ENCODE results near the gene MTCH2. TPM values are rescaled to one million over a fixed set of nuclear protein-coding genes. Genes with fewer than 3 reads are reported as not detected.

MTCH2 gene
- total RNA-seq, 1 donor from 2014 or later = 40.5 TPM

DNA sequence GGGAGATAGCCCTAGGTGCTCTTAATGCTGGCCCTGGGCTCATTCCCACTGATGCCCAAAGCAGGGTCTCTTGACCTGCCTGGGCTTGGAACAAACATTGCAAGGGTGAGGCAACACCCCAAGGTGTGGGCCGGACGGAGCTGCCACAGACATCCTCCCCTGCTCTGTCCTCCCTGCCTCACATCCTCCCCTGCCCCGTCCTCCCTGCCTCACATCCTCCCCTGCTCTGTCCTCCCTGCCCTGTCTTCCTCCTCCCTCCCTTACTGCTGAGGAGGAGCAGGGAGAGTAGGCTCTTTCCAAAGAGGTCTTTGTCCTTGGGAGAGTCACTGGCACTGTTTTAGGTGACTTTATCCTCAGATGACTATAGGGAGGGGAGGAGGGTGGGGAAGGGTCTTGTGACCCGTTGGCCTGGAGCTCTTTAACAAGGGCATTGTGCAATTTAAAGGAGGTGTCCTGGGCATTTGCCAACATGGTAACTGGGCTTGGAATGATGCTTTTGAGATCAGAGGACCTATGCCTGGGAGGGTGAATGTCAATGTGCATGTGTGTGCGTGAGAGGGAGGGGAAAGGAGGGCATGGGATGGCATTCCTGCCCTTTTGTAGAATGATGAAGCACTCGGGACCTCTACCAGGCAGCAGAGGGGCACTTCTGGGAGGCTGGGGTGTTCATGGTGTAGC lies 55.2 kb downstream of the MTCH2 start:
- DNase-seq (ENCODE audit: extremely low spot score in 2 of 2) = no peak
- TF ChIP-seq POLR2AphosphoS5 (IDR thresholded peaks at IDR 0.05; ENCODE audit: insufficient read depth in 1 of 2, low read depth in 1 of 2) (no peak), POLR2A (IDR thresholded peaks at IDR 0.05) (no peak)
- TF ChIP-seq, protein P1, sequence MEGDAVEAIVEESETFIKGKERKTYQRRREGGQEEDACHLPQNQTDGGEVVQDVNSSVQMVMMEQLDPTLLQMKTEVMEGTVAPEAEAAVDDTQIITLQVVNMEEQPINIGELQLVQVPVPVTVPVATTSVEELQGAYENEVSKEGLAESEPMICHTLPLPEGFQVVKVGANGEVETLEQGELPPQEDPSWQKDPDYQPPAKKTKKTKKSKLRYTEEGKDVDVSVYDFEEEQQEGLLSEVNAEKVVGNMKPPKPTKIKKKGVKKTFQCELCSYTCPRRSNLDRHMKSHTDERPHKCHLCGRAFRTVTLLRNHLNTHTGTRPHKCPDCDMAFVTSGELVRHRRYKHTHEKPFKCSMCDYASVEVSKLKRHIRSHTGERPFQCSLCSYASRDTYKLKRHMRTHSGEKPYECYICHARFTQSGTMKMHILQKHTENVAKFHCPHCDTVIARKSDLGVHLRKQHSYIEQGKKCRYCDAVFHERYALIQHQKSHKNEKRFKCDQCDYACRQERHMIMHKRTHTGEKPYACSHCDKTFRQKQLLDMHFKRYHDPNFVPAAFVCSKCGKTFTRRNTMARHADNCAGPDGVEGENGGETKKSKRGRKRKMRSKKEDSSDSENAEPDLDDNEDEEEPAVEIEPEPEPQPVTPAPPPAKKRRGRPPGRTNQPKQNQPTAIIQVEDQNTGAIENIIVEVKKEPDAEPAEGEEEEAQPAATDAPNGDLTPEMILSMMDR (IDR thresholded peaks at IDR 0.05) = no peak
- Histone ChIP-seq H3K4me3 (no peak overlapping the region), H3K9me3 (no peaks in the 10 kb centered on the region), H3K4me1 (peaks cover 15% of the 10 kb centered on the region), H3K27ac (peak overlapping the region; percentile 3), H3K27me3 (no peaks in the 10 kb centered on the region), H3K36me3 (peaks cover 0 to 28% of the 10 kb centered on the region in 2 donors)
- intact Hi-C loops (cut with DNase I) = no loop called here

DNA sequence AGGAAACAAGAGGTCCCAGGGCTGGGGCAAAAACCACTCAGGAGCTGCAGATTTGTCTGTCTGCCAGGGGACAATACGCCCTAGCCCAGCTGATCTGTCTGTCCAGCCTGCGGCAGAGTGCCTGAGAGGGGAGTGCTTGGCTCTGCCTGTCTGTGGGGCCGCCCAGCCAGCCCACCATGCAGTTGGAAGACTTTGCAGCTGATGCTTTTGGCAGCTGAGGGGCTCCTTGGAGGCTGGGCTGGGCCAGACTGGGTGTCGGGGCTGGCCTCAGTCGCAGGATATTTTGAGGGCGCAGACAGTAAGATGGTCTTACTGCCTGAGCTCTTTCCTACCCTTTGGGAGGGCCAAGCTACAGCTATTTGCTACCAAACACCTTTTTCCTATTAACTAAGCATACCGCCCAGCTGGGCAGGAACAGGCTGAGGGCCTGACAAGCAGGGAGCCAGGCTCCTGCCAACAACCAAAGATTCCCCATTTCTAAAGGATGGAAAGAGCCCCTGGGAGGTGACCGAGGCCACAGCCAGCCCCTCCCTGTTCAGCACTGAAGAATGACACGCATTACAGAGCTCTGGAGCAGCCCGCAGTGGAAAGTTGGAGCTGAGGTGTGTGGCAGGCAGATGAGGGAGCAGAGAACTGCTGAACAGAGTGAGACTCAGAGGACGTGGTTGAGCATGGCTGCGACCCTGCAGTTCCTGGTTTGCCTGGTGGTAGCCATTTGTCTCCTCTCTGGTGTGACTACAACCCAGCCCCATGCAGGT lies 56.1 kb downstream of the MTCH2 start, which contains the start of gene FAM180B:
Gene FAM180B (plus strand): TSS at position 581 of the 758 bp plus-strand sequence. CDS start 91 bp downstream, at position 672.
- peaks cover 3 to 37% of the 10 kb centered on the region in 2 donors for H3K36me3 ChIP-seq
- peak within 1 kb of the TSS; percentile 3 for H3K27ac ChIP-seq
- H3K9me3 ChIP-seq = no peaks in the 10 kb centered on the region
- TF ChIP-seq, protein P1 (IDR thresholded peaks at IDR 0.05) = no peak
- no peak for TF ChIP-seq POLR2A (IDR thresholded peaks at IDR 0.05)
- no peak for TF ChIP-seq POLR2AphosphoS5 (IDR thresholded peaks at IDR 0.05; ENCODE audit: insufficient read depth in 1 of 2, low read depth in 1 of 2)
- no peak for DNase-seq (ENCODE audit: extremely low spot score in 2 of 2)
- H3K27me3 ChIP-seq = no peaks in the 10 kb centered on the region
- H3K4me1 ChIP-seq = peaks cover 15% of the 10 kb centered on the region
- intact Hi-C loops (cut with DNase I) = no loop called here
- H3K4me3 ChIP-seq = no peak within 1 kb of the TSS

DNA sequence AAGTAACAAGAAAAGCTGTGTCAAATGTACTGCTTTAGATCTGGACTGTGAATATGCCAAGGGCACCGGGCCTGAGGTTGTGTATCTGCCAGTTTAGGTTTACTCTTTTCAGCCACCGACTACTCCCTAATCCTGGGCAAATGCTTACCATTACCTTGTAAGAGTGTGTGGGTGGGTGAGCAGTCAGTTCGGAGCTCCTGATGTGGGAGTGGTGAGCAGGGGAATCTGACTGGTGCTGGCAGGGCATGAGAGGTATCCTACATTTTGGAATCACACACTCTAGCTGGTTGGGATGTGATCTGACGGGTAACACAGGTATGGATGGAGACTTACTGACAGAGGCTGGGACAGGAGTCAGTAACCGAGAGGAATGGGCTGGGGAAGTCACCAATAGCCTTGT lies 58.5 kb downstream of the MTCH2 start:
- no peak overlapping the region for H3K27ac ChIP-seq
- H3K4me1 ChIP-seq = peaks cover 30% of the 10 kb centered on the region
- intact Hi-C loops (cut with DNase I) = no loop called here
- H3K4me3 ChIP-seq = no peak overlapping the region
- no peaks in the 10 kb centered on the region for H3K9me3 ChIP-seq
- TF ChIP-seq POLR2AphosphoS5 (IDR thresholded peaks at IDR 0.05; ENCODE audit: insufficient read depth in 1 of 2, low read depth in 1 of 2) (no peak), POLR2A (IDR thresholded peaks at IDR 0.05) (no peak)
- TF ChIP-seq, protein P1 (IDR thresholded peaks at IDR 0.05) = no peak
- peaks cover 3 to 46% of the 10 kb centered on the region in 2 donors for H3K36me3 ChIP-seq
- no peak for DNase-seq (ENCODE audit: extremely low spot score in 2 of 2)
- H3K27me3 ChIP-seq = no peaks in the 10 kb centered on the region

DNA sequence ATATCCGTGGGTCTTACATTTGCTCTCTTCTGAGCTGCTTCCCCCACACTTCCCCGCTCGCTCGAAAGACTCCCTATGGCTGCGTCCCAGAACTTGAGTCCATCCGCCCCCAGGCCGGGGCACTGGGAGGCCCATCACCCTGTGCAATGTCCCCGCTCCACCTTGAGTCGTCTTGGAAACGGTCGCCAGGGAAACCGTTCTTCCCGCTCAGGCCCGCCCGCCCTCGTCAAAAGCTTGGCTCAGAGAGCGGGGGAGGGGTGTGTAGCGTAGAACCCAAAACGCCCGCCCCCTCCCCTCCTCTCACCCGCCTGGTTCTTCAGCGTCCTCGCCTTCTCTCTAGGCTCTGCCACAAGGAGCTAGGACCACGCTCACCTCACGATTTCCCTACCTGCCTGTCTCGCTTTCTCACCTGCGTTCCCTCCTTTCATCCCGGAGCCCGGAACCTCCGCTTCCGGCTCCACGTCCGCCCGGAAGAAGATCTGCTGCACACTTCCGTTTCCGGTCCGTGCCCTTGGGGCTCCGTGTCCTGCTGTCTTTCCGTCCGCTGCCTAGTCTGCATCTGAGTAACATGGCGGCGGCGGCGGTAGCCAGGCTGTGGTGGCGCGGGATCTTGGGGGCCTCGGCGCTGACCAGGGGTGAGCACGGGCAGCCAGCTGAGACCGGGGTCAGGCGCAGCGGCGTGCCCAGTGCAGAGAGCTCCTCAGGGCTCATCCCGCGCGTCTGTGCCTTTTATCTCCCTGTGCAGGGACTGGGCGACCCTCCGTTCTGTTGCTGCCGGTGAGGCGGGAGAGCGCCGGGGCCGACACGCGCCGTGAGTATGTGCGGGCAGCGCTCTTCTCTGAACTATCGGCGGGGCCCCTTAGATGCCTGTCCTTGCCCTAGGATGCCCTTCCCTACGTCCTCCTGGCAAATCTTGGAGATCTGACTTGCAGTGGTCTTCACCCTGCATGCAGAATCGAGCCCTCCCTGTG lies 63.5 kb downstream of the MTCH2 start, which contains the start of the genes KBTBD4 and NDUFS3:
Gene KBTBD4 (minus strand): TSS at position 447 of the 971 bp plus-strand sequence. CDS start 19 bp downstream, at position 428.
Gene NDUFS3 (plus strand): TSS at position 551 of the 971 bp plus-strand sequence. CDS start 18 bp downstream, at position 569.
- intact Hi-C loops (cut with DNase I) = no loop called here
- Histone ChIP-seq H3K4me1 (peaks cover 36% of the 10 kb centered on the region), H3K27me3 (no peaks in the 10 kb centered on the region), H3K27ac (peak within 1 kb of the TSS; percentile 90), H3K4me3 (peak within 1 kb of the TSS; percentile 58 to 98), H3K9me3 (no peaks in the 10 kb centered on the region), H3K36me3 (peaks cover 3 to 54% of the 10 kb centered on the region in 2 donors)
- peak in 1 of 2 donors; percentile 91 for DNase-seq (ENCODE audit: extremely low spot score in 2 of 2)
- TF ChIP-seq POLR2AphosphoS5 (IDR thresholded peaks at IDR 0.05; ENCODE audit: insufficient read depth in 1 of 2, low read depth in 1 of 2) = peak; percentile 92 to 93
- TF ChIP-seq, protein P1 (IDR thresholded peaks at IDR 0.05) = no peak
- peak in 1 of 2 donors; percentile 50 for TF ChIP-seq POLR2A (IDR thresholded peaks at IDR 0.05)
